PFSK-1 (cell line): ENCODE measurements around the gene HSPBAP1.

Source experiments
- FOXP2 ChIP-seq: optimal IDR thresholded peaks from 2 replicates; pipeline ENCODE3; 2011; ENCODE audit warnings: borderline replicate concordance, control low read depth, inconsistent platforms; ENCODE audit not compliant: insufficient read depth; ENCODE audit errors: extremely low read length, extremely low read depth
- POLR2AphosphoS5 ChIP-seq: IDR thresholded peaks from 2 replicates; pipeline ENCODE4 v1.6.1; 2012; ENCODE audit warnings: low read depth, mild to moderate bottlenecking, control low read depth, low read length, moderate library complexity
- SIN3A ChIP-seq: IDR thresholded peaks from 2 replicates; pipeline ENCODE4 v1.6.1; 2012; ENCODE audit warnings: mild to moderate bottlenecking, low read length, moderate library complexity, borderline replicate concordance; ENCODE audit not compliant: insufficient read depth
- TAF1 ChIP-seq: IDR thresholded peaks from 2 replicates; pipeline ENCODE4 v1.6.1; 2012; ENCODE audit warnings: low read length, control low read depth, borderline replicate concordance; ENCODE audit not compliant: insufficient read depth
- TF ChIP-seq, protein P1 (sequence below), 2 experiments: IDR thresholded peaks; 2 replicates each; pipeline versions ENCODE4 v1.6.1 to v1.8.0; 2011 to 2012; ENCODE audit warnings: low read depth in 2 of 2, low read length in 2 of 2, control low read depth in 1 of 2, inconsistent platforms in 1 of 2, mild to moderate bottlenecking in 1 of 2, moderate library complexity in 1 of 2; ENCODE audit not compliant: insufficient read depth in 1 of 2

HSPBAP1 gene

DNA sequence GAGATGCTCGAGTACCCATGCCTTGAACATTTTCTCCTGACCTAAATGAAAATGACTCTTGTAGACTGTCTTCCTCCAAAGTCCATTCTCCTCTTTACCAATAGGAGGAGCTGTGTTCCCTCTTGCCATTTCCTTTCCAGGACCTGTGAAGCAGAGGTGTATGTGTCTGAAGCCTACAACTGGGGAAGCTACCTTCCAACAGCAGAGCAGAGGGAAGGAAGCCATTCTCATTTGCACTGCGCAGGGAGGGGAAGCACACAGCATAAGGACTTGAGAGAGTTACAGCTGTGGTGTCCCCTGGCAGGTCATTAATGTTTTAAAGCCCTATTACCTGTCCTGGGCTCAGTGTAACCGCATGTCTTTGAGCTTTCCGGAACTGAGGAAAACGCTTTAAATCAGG lies 38.7 kb downstream of the HSPBAP1 start:
- no peak for TF ChIP-seq POLR2AphosphoS5
- TF ChIP-seq, protein P1, sequence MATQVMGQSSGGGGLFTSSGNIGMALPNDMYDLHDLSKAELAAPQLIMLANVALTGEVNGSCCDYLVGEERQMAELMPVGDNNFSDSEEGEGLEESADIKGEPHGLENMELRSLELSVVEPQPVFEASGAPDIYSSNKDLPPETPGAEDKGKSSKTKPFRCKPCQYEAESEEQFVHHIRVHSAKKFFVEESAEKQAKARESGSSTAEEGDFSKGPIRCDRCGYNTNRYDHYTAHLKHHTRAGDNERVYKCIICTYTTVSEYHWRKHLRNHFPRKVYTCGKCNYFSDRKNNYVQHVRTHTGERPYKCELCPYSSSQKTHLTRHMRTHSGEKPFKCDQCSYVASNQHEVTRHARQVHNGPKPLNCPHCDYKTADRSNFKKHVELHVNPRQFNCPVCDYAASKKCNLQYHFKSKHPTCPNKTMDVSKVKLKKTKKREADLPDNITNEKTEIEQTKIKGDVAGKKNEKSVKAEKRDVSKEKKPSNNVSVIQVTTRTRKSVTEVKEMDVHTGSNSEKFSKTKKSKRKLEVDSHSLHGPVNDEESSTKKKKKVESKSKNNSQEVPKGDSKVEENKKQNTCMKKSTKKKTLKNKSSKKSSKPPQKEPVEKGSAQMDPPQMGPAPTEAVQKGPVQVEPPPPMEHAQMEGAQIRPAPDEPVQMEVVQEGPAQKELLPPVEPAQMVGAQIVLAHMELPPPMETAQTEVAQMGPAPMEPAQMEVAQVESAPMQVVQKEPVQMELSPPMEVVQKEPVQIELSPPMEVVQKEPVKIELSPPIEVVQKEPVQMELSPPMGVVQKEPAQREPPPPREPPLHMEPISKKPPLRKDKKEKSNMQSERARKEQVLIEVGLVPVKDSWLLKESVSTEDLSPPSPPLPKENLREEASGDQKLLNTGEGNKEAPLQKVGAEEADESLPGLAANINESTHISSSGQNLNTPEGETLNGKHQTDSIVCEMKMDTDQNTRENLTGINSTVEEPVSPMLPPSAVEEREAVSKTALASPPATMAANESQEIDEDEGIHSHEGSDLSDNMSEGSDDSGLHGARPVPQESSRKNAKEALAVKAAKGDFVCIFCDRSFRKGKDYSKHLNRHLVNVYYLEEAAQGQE (IDR thresholded peaks at IDR 0.05; ENCODE audit: insufficient read depth in 1 of 2, low read depth in 2 of 2, low read length in 2 of 2), result no peak
- TF ChIP-seq SIN3A, result no peak
- no peak for TF ChIP-seq FOXP2
- no peak for TF ChIP-seq TAF1

DNA sequence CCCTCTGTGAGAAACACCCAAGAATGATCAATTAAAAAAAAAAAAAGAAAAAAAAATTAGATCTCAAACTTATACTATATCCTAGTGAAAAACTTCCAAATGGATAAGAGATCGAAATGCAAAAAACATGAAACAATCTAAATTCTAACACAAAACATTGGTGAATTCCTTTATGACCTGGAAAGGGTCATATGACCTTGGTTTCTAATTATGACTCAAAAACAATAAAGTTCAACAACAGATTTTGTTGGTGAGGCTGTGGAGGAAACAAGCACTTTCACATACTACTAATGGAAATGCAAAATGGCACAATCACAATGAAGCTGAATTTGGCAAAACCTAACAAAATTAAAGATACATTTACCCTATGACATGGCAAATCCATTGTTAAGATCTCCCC lies 45.3 kb downstream of the HSPBAP1 start:
- TF ChIP-seq FOXP2 (no peak), TAF1 (no peak), SIN3A (no peak), POLR2AphosphoS5 (no peak)
- TF ChIP-seq, protein P1 (IDR thresholded peaks at IDR 0.05; ENCODE audit: insufficient read depth in 1 of 2, low read depth in 2 of 2, low read length in 2 of 2), result no peak

DNA sequence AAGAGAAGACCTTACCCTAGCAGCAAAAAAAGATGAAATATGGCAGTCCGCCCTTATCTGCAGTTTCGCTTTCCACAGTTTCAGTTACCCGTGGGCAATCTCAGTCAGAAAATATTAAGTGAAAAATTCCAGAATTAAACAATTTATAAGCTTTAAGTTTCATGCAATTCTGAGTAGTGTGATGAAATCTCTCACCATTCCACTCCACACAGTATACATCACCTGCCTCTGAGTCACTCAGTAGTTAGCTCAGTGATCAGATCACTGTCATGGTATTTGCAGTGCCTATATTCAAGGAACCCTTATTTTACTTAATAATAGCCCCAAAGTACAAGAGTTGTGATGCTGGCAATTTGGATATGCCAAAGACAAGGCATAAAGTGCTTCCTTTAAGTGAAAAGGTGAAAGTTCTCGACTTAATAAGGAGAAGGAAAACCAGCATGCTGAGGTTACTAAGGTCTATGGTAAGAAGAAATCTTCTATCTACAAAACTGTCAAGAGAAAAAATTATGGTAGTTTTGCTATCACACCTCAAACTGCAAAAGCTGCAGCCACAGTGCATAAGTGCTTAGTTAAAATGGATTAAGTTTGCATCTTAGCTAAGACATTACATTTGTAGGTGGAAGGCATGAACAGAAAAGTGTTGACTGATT lies 48.1 kb downstream of the HSPBAP1 start:
- no peak for TF ChIP-seq FOXP2

DNA sequence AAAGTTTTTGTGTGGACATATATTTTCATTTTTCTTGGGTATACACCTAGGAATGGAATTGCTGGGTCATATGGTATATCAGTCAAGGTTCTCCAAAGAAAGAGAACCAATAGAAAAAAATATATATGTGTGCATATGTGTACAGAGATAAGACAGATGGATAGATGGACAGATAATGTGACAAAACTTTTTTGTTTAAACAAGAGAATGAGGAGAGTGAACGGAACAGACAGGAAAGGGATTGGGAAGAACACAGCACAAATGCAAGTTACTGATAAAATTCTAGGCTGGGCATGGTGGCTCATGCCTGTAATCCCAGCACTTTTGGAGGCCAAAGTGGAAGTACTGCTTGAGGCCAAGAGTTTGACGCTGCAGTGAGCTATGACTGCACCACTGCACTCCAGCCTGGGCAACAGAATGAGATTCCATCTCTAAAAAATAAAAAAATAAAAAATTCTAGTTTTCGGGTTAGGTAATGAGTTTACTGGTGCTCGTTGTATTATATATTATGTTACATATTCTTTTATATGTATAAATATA lies 50.0 kb downstream of the HSPBAP1 start:
- no peak for TF ChIP-seq FOXP2
- TF ChIP-seq, protein P1 (IDR thresholded peaks at IDR 0.05; ENCODE audit: insufficient read depth in 1 of 2, low read depth in 2 of 2, low read length in 2 of 2), result no peak
- no peak for TF ChIP-seq TAF1
- TF ChIP-seq POLR2AphosphoS5, result no peak
- no peak for TF ChIP-seq SIN3A

DNA sequence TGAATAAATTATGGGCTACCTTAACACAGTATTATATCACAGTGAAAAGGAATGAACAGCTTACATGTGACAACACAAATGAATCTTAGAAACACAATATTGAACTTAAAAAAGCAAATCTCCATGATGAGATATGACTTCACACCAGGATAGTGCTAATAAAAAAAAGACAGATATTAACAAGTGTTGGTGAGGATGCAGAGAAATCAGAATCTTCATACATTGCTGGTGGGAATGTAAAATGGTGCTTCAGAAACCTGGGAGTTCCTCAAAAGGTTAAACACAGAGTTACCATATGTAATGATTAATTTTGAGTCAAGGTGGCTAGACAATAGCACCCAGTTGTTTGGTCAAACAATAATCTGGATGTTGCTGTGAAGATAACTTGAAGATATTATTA lies 51.4 kb downstream of the HSPBAP1 start:
- no peak for TF ChIP-seq TAF1
- no peak for TF ChIP-seq SIN3A
- no peak for TF ChIP-seq FOXP2
- TF ChIP-seq, protein P1 (IDR thresholded peaks at IDR 0.05; ENCODE audit: insufficient read depth in 1 of 2, low read depth in 2 of 2, low read length in 2 of 2), result no peak
- TF ChIP-seq POLR2AphosphoS5, result no peak
